Activated CD4-positive, alpha-beta T cell treated with anti-CD3 and anti-CD28 coated beads, Interleukin-10, Interleukin-2, amounts not matched to agents 100 ng/mL and 50 ng/mL, durations not matched to agents 16 hours and 8 hours (primary cell): ENCODE measurements around the gene PITPNM3.

Experiments
- DNase-seq: peaks from one replicate; pipeline ENCODE4 v3.0.0-alpha.2; 2020

The PITPNM3 gene

GRCh38 chr17:6458460-6458950, 97.8 kb downstream of the PITPNM3 start:
- no peak for DNase-seq

- no peak for DNase-seq
Observed at GRCh38 chr17:6457688-6458459, 98.5 kb downstream of the PITPNM3 start.

- no peak for DNase-seq
Observed at GRCh38 chr17:6456914-6457687, 99.3 kb downstream of the PITPNM3 start.

GRCh38 chr17:6456321-6456720, 100.0 kb downstream of the PITPNM3 start:
- no peak for DNase-seq

DNA sequence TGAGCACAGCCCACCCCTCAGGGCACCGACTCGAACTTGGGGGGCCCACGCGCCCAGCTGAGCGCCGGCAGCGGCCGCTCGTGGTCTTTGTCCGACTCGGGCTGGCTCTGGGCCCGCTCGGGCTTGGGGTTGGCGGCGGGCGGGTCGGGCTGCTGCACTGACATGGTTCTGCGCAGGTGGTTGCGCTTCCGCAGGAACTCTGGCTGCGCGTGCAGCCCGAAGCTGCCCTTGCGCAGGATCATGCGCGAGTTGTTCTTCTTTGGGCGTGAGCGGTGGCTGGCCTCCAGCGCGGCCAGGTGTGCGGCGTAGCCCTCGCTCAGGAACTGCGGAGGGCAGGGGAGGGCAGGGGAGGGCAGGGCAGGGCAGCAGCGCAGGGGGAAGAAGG, 101.0 kb downstream of the PITPNM3 start:
- DNase-seq = peak; percentile 18

GRCh38 chr17:6454495-6455320, 101.6 kb downstream of the PITPNM3 start:
- no peak for DNase-seq

- no peak for DNase-seq
Observed at GRCh38 chr17:6453279-6454024, 102.9 kb downstream of the PITPNM3 start.

DNA sequence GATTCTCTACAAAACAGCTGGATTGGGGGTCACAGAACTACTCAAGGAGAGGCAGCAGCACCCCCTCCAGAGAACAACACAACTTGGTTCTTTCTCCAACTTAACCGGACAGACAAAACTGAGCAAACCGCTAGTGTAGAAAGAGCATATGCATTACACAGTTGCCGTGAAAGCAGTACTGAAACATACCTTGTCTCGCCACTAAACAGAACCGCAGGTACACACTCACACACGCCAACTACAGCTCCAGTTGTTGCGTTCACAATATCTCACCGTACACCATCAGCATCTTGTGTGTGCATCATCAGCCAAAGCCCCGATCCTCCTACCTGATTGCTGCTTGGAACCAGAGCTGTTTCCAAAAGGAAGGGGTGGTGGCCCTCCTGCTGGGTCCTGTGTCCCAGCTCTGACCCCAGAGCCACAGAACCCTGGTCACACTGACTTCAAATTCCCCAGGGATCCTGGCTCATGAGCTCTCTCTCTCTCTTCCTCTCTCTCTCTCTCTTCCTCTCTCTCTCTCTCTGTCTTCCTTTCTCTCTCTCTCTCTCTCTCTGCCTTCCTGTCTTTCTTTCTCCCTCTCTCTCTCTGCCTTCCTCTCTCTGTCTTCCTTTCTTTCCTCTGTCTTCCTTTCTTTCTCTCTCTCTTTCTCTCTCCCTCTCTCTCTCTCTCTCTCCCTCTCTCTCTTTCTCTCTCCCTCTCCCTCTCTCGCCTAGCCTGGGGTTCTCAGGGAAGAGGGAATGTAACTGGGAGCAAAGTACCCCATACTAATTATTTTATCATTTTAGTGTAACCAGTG, 103.7 kb downstream of the PITPNM3 start:
- DNase-seq = no peak

GRCh38 chr17:6450926-6451832, 105.2 kb downstream of the PITPNM3 start:
- DNase-seq = no peak

DNA sequence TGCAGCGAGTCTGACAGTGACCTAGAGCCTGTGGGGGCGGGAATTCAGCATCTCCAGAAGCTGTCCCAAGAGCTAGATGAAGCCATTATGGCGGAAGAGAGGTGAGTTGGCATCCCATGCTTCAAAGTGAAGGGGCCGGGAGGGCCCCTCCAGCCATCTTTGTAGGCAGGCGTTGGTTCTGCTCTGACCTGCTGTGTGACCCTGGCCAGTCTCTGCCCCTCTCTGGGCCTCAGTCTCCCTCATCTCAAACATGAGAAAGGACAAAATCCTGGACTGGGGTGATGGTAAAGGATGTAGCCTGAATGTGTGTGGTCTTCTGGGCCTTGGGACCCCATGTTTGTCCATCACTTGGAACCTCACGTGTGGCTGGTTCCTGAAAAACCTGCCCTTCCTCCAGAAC, 107.0 kb downstream of the PITPNM3 start:
- no peak for DNase-seq

- no peak for DNase-seq
Observed at GRCh38 chr17:6448473-6448872, 107.9 kb downstream of the PITPNM3 start.

DNA sequence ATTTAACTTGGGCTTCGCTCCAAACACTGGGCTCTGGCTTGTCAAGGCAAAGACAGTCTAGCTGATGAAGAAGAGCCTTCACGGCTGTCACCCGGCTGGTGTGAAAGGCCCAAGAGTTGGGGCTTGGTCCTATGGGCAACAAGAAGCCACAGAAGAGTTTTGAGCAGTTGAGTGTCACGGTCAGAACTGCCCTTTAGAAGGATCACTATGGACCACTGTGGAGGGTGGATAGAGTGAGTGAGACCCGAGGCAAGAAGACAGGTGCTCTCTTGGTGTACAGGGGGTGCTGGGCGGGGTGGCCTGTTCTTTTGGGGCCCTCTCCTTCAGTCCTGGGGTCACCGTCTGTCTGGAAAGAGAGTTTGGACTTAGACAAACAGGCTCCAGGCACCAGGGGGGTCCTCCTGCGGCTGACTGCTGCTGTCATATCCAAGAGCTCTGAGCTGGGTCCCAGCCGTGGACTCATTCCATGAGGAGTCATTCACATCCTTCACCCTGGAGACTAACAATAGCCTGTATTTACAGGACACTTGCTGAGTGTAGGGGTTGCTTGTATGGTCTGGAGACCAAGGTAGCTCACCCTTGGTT, 109.7 kb downstream of the PITPNM3 start:
- DNase-seq = no peak

GRCh38 chr17:6444571-6445335, 111.6 kb downstream of the PITPNM3 start:
- no peak for DNase-seq

GRCh38 chr17:6443692-6444570, 112.4 kb downstream of the PITPNM3 start, which contains the start of gene PIMREG:
TSS of gene PIMREG (plus strand) at chr17:6444455. CDS start at chr17:6445111, 656 bp downstream.
- peak; percentile 94 for DNase-seq

DNA sequence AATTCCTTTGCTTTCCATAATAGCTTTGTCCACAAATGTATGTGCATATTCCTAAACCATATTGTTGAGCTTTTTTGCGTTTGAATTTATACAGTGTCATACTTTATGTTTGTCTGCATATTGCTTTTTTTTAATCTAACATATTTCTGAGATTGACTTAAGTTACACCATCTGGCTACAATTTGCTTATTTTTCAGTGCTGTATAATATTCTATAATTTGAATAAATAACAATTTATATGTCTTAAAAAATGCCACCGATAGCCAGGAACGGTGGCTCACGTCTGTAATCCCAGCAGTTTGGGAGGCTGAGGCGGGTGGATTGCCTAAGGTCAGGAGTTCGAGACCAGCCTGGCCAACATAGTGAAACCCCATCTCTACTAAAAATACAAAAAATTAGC, 113.6 kb downstream of the PITPNM3 start:
- no peak for DNase-seq

DNA sequence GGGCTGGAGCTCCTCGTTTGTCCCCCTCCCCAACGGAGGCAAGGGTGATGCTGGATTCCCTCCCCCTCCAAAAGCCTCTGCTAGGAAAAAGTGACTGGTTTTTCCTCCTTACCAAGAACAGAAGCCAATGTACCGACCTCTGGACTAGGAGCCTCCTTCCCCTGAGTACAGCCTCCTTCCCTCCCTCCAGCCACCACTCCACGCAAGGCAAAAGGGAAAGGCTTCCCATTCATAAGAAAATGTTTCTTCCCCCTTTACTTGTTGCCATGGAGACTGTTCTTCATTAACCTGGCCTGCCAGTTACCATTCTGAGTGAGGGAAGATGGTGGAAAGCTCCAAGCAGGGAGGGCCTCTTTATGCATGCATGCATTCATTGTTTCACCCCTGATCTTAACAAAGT, 116.4 kb downstream of the PITPNM3 start:
- no peak for DNase-seq

DNA sequence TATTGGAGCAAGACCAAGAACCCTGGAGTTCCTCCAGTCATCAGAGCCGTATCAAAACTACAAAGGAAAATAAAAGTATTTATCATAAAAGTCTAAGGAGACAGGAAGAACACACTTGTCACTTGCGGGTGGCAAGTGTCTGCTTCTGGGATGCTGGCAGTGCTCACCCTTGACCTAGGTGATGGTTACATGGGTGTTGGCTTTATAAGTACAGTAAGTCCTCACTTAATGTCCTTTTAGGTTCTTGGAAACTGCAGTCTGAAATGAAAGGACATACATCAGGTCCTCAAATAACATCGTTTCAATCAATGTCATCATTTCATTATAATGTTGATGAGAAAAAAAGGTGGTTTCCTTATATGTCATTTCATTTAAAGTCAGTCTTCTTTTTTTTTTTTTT, 118.4 kb downstream of the PITPNM3 start:
- DNase-seq = no peak

GRCh38 chr17:6437466-6437865, 118.9 kb downstream of the PITPNM3 start:
- DNase-seq = no peak
